ENCODE results near the gene CEACAM5.
"Not testable (repeated sequence)": the region's sequence is repeated elsewhere in the genome, so short reads cannot be mapped to it uniquely, and the experiment has no call there.

DNA sequence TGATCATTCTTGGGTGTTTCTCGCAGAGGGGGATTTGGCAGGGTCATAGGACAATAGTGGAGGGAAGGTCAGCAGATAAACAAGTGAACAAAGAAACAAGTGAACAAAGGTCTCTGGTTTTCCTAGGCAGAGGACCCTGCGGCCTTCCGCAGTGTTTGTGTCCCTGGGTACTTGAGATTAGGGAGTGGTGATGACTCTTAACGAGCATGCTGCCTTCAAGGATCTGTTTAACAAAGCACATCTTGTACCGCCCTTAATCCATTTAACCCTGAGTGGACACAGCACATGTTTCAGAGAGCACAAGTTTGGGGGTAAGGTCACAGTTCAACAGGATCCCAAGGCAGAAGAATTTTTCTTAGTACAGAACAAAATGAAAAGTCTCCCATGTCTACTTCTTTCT lies 59.7 kb downstream of the CEACAM5 start:
- not testable (repeated sequence) for TF ChIP-seq EZH2phosphoT487 (conservative IDR thresholded peaks at IDR 0.05; ENCODE audit: low read length); CTCF (IDR thresholded peaks at IDR 0.05; ENCODE audit: insufficient read depth, low read length, poor library complexity, severe bottlenecking)
